Astrocyte of the cerebellum (primary cell): ENCODE measurements around the gene WDHD1.
A peak's percentile ranks its signal among the peaks of the same experiment; 100 is the strongest.

Source experiments
- DNase-seq: peaks from one replicate; pipeline ENCODE4 v3.0.0-alpha.2; 2011; ENCODE audit warnings: low read depth
- H3K4me3 ChIP-seq: 2 replicates; pipeline ENCODE4 v1.5.1; 2011; ENCODE audit warnings: mild to moderate bottlenecking, low read depth, low read length, moderate library complexity
- in situ Hi-C: cut with HindIII; loops from 2 replicates; pipeline ENCODE4 v1.10.0; 2017; ENCODE audit warnings: low sequenced_read_pairs
- TF ChIP-seq, protein P1 (sequence below): IDR thresholded peaks from 2 replicates; pipeline ENCODE4 v1.5.1; 2012; ENCODE audit warnings: low read length, low read depth, moderate library complexity, mild to moderate bottlenecking; ENCODE audit errors: missing control alignments

Gene WDHD1

DNA sequence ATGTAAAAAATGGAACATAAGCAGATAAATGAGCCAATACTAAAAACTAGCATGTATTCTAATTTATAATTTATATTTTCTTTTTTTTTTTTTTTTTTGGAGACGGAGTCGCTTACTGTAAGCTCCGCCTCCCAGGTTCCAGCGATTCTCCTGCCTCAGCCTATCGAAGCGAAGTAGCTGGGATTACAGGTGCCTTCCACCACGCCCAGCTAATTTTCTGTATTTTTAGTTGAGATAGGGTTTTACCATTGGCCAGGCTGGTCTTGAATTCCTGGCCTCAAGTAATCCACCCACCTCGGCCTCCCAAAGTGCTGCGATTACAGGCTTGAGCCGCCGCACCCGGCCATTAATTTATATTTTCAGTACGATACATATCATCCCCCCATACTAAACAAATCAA, 27.2 kb upstream of the WDHD1 start:
- no peak for DNase-seq
- no peak overlapping the region for H3K4me3 ChIP-seq
- in situ Hi-C loops: no loop called here
- TF ChIP-seq, protein P1, sequence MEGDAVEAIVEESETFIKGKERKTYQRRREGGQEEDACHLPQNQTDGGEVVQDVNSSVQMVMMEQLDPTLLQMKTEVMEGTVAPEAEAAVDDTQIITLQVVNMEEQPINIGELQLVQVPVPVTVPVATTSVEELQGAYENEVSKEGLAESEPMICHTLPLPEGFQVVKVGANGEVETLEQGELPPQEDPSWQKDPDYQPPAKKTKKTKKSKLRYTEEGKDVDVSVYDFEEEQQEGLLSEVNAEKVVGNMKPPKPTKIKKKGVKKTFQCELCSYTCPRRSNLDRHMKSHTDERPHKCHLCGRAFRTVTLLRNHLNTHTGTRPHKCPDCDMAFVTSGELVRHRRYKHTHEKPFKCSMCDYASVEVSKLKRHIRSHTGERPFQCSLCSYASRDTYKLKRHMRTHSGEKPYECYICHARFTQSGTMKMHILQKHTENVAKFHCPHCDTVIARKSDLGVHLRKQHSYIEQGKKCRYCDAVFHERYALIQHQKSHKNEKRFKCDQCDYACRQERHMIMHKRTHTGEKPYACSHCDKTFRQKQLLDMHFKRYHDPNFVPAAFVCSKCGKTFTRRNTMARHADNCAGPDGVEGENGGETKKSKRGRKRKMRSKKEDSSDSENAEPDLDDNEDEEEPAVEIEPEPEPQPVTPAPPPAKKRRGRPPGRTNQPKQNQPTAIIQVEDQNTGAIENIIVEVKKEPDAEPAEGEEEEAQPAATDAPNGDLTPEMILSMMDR: no peak

DNA sequence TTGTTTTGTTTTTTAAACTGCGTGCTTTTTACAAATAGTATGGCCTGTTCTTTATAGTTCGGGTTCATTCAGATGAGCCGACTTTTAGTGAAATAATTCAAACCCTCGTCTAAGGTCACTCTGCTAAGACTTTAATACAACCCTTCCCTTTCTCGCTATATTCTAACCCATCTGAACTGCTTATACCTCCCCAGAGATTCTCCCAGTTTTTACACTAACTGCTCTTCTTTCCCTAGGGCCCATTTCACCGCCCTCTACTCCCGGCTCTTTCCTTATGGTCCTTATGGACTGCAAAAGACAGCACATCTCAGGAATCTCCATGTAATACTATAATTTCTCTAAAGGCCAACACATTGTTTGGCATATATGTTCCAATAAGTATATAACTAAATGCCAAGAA, 26.6 kb upstream of the WDHD1 start:
- in situ Hi-C loops: no loop called here
- DNase-seq: no peak
- TF ChIP-seq, protein P1: no peak
- H3K4me3 ChIP-seq: peak overlapping the region; percentile 97

DNA sequence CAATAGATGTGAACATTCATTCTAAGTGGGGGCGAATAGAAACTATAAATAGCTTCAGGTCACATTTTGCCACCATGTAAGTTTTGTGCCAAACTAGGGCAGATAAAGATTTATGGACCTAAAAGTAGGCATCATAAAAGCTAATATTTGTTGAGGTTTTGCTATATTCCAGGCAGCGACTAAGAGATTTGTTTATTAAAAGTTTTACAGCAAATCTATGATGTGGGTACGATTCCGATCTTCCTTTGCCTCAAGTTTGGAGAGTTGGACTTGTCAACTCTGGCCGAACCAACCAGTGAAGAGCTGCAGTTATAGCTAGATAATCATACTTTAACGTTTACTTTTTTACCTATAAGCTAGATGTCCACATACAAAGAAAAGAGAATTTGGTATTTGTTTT, 26.1 kb upstream of the WDHD1 start:
- H3K4me3 ChIP-seq: peak overlapping the region; percentile 97
- in situ Hi-C loops: no loop called here
- TF ChIP-seq, protein P1: no peak
- no peak for DNase-seq

DNA sequence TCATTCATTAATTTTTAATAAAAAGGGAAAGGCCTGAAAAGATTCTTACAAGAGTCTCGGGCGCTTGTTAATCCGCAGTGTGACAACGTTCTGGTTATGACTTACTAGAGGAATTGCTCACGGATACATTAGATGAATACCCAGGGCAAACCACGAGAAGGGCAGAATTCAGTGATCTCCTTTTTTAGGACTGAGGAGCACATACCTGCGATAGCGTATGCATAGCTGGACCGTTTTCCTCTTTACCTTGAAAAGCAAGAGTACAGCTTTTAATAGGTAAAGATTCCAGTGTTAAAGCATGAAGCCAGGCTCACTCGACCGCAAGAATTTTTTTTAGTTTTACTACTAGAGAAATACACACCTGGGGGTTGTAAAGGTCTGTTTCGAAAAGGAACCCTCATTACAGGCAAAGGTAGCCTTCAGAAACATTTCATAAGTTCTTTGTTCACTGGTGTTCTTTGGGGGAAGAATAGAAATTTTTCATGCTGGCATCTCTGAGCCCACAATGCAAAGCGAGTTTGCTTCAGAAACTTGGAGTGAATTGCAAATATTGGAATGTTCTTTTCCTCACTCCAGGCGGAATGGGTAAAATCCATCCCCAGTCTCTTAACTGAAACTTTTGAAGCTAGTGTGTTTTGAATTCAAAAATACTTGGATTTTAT, 25.5 kb upstream of the WDHD1 start:
- DNase-seq: no peak
- peak overlapping the region; percentile 97 for H3K4me3 ChIP-seq
- in situ Hi-C loops: no loop called here
- TF ChIP-seq, protein P1: no peak

DNA sequence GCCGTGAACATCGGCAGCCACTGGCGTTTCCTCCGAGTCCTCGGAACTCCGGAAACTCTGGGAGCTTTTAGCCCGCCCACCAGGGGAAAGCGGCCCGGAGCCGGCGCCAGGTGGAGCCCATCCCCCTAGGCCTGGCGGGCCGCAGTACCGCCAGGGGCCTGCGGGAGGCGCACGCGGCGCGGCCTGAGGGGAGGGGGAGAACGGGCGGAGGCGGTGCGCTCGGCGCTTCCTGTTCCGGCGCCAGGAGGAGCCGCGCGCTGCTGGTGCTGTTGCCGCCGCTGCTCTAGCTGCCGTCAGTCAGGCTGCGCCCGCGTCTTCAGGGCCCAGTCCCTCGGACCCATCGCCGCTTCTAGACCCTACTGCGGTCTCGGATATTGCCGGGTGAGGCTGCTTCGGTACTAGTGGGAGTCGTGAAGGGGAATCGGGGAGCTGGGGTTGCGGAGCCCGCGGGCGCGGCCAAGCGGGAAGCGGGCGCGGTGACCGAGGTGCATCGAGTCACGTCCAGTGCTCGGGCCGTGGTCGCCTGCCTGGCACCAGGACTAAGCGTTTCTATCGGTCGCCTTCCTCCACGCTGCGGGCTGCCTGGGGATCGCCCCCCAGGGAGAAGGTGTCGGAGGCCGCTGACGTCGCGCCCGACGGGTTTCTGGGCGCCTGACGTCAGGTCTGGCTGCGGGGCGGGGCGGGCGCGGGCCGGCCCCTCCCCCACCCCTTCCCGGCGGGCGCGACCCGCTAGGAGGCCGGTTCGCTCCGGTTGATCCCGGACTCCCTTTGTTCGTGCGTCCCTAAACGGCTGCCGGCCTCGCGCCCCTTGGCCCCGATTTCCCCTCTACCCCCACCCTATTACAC, 24.7 kb upstream of the WDHD1 start, which contains the start of gene MAPK1IP1L:
Gene MAPK1IP1L (plus strand): TSS at position 225 of the 846 bp plus-strand sequence. CDS start 10,037 bp downstream, outside the sequence.
- peak; percentile 87 for DNase-seq
- peak within 1 kb of the TSS; percentile 97 for H3K4me3 ChIP-seq
- in situ Hi-C loops: no loop called here
- TF ChIP-seq, protein P1: peak; percentile 99

DNA sequence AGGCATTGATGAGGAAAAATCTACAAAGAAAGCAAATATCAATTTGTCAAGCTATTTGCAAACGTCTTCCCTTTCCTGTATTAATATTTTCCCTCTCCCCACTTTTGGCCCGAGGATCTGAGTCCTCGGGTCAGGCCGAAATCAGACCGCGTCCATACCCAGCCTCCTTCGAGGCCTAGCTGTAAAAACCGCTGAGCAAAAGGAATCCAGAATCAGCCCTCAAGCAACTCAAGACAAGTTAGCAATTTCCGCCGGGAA, 24.2 kb upstream of the WDHD1 start:
- TF ChIP-seq, protein P1: no peak
- H3K4me3 ChIP-seq: peak overlapping the region; percentile 97
- DNase-seq: no peak
- in situ Hi-C loops: no loop called here
